NCI-H1930 (cell line): Measurements from ENCODE around the gene CAMK2B.
"Not testable (repeated sequence)": the region's sequence is repeated elsewhere in the genome, so short reads cannot be mapped to it uniquely, and the experiment has no call there.

Source experiments
- DNase-seq, 2 experiments: peaks; one replicate each; lab custom pipeline; 2025; lab: John Stamatoyannopoulos, UW

CAMK2B gene

GRCh38 chr7:44189993-44190872 is 135.2 kb downstream of the CAMK2B start:
- DNase-seq, result no peak

GRCh38 chr7:44189286-44189992 is 136.0 kb downstream of the CAMK2B start, which contains the start of gene GCK:
TSS of gene GCK (minus strand) at chr7:44189439. CDS start at chr7:44188953, 486 bp downstream.
- DNase-seq, result no peak

- DNase-seq, result no peak
Measured at GRCh38 chr7:44188480-44189225, 136.7 kb downstream of the CAMK2B start.

GRCh38 chr7:44187636-44188416 is 137.6 kb downstream of the CAMK2B start:
- no peak for DNase-seq

GRCh38 chr7:44186736-44187135 is 138.7 kb downstream of the CAMK2B start:
- DNase-seq, result no peak

GRCh38 chr7:44185729-44186128 is 139.7 kb downstream of the CAMK2B start:
- DNase-seq, result no peak

- DNase-seq, result no peak
Measured at GRCh38 chr7:44184873-44185446, 140.4 kb downstream of the CAMK2B start.

GRCh38 chr7:44184206-44184872 is 141.1 kb downstream of the CAMK2B start:
- DNase-seq, result no peak

GRCh38 chr7:44183386-44183785 is 142.0 kb downstream of the CAMK2B start:
- DNase-seq, result no peak

- no peak for DNase-seq
Measured at GRCh38 chr7:44182827-44183226, 142.6 kb downstream of the CAMK2B start.

GRCh38 chr7:44180631-44181030 is 144.8 kb downstream of the CAMK2B start:
- DNase-seq, result no peak

GRCh38 chr7:44177570-44178131 is 147.7 kb downstream of the CAMK2B start:
- DNase-seq, result no peak

- DNase-seq, result no peak
Measured at GRCh38 chr7:44176486-44176885, 148.9 kb downstream of the CAMK2B start.

- no peak for DNase-seq
Measured at GRCh38 chr7:44175730-44176129, 149.7 kb downstream of the CAMK2B start.

- not testable (repeated sequence) for DNase-seq
Measured at GRCh38 chr7:44174694-44174948, 150.8 kb downstream of the CAMK2B start.

- DNase-seq, result no peak
Measured at GRCh38 chr7:44173911-44174693, 151.3 kb downstream of the CAMK2B start.

- no peak for DNase-seq
Measured at GRCh38 chr7:44172803-44173424, 152.5 kb downstream of the CAMK2B start.

GRCh38 chr7:44172352-44172751 is 153.0 kb downstream of the CAMK2B start:
- DNase-seq, result no peak

- DNase-seq, result not testable (repeated sequence)
Measured at GRCh38 chr7:44171901-44172300, 153.5 kb downstream of the CAMK2B start.
